HEK293T (cell line): Measurements from ENCODE around the gene SLC18A2.

ENCODE experiments used
- ARNT ChIP-seq: fragments of 450-650 bp; IDR thresholded peaks from 2 replicates; pipeline ENCODE4 v1.6.1; 2017; ENCODE audit warnings: mild to moderate bottlenecking
- BHLHE40 ChIP-seq: fragments of 450-650 bp; IDR thresholded peaks from 2 replicates; pipeline ENCODE4 v1.6.1; 2016; ENCODE audit warnings: mild to moderate bottlenecking, moderate library complexity, borderline replicate concordance
- ELF4 ChIP-seq: fragments of 450-650 bp; IDR thresholded peaks from 2 replicates; pipeline ENCODE4 v1.6.1; 2017; ENCODE audit warnings: antibody characterized with exemption
- FOXA1 ChIP-seq: fragments of 450-650 bp; IDR thresholded peaks from 2 replicates; pipeline ENCODE4 v1.6.1; 2016; ENCODE audit warnings: mild to moderate bottlenecking
- FOXK2 ChIP-seq: fragments of 450-650 bp; IDR thresholded peaks from 2 replicates; pipeline ENCODE4 v1.6.1; 2016; ENCODE audit warnings: mild to moderate bottlenecking
- FOXM1 ChIP-seq: fragments of 450-650 bp; IDR thresholded peaks from 2 replicates; pipeline ENCODE4 v1.6.1; 2017; ENCODE audit warnings: mild to moderate bottlenecking, borderline replicate concordance
- HDGF ChIP-seq: fragments of 450-650 bp; IDR thresholded peaks from 2 replicates; pipeline ENCODE4 v1.6.1; 2017; ENCODE audit warnings: antibody characterized with exemption, borderline replicate concordance
- LEF1 ChIP-seq: fragments of 450-650 bp; IDR thresholded peaks from 2 replicates; pipeline ENCODE4 v1.6.1; 2017; ENCODE audit warnings: mild to moderate bottlenecking, borderline replicate concordance
- SP1 ChIP-seq: fragments of 450-650 bp; IDR thresholded peaks from 2 replicates; pipeline ENCODE4 v1.6.1; 2017
- SUZ12 ChIP-seq: fragments of 450-650 bp; IDR thresholded peaks from 2 replicates; pipeline ENCODE4 v1.6.1; 2016; ENCODE audit warnings: mild to moderate bottlenecking
- TARDBP ChIP-seq: fragments of 450-650 bp; IDR thresholded peaks from 2 replicates; pipeline ENCODE4 v1.6.1; 2016
- ZNF384 ChIP-seq: fragments of 450-650 bp; IDR thresholded peaks from 2 replicates; pipeline ENCODE4 v1.6.1; 2016

DNA sequence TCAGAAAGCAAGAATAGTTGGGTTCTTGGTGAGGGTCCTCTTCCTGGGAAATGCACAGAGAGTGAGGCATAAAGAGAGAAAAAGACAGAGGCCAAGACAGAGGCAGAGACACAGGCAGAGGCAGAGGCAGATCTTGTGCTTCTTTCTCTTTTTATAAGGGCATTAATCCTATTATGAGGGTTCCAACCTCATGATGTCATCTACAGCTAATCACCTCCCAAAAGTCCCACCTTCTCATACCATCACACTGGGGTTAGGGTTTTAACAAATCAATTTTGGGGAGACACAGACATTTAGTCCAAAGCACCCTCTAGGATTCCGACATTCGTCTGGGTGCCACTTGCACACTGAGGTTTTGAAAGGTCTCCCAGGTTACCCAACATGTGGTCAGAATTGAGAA, 25.8 kb upstream of the SLC18A2 start:
- TF ChIP-seq SUZ12 (no peak), SP1 (no peak), HDGF (no peak), LEF1 (no peak), FOXM1 (no peak), FOXK2 (no peak), ELF4 (no peak), TARDBP (no peak), ARNT (no peak), FOXA1 (no peak), ZNF384 (no peak), BHLHE40 (no peak)
